Measurements from ENCODE around the gene LAD1.
A peak's percentile ranks its signal among the peaks of the same experiment; 100 is the strongest.

The LAD1 gene

DNA sequence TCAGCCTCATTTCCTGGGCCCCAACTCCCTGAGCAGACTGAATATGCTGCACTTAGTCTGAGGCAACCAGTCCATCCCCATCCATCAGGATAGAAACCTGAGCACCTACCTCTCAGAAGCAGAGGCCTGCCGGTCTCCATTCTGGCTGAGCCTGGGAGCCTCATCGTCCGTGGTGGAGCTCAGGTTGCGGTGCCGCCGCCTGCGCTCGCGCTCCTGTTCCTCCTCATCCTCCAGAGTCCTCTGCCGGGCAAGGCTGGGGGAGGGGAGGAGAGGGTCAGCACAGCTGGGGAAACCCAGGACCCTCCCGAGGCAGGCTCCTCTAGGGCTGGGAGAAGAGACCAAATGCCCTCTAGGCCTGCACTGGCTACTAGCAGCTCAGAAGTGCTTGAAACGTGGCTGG lies 10.1 kb downstream of the LAD1 start:
- no peak for DNase-seq

DNA sequence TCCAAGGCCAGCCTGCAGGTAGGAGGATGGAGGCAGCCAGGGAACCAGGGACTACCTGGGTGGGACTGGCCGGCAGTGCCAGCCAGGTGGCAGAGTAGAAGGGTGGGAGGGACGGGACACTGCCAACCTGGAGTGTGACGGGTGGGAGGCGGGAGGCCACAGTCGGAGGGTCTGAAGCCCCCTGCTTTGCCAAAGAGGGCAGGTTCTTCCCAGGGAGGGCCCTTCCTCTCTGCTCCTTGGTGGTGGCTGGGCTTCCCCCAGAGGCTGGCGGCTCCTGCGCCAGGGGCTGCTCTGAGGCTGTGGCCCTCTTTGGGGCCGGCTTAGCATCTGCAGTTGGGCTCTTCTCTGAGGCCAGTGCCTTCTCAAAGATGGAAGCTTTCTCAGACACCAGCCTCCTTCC lies 12.9 kb downstream of the LAD1 start:
- DNase-seq: no peak

DNA sequence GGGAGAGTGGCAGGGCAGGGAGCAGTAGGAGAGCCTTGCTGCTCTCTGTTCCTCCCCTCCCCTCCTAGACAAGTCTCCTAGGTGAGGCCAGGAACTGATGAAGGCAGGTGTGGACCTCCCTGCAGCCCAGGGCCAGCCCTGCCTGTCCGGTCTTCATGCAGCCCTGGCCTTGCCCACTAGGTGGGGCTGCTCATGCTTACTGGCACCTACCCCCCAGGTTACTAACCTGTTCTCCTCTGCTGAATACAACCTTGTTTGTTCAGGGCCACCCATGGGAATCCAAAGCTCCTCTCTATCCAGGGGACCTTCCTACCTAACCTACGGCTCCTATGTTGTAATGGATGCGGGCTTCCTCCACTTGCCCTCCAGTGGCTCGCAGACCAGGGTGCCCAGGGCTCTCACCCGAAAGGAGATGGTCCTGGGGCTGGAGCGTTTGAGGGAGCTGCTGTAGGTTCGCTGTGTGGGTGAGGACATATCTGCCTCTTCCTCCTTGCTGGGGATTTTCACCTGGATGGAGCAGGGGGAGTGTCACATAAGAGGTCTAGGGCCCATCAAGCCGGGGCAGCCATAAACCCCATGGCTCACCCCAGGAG lies 13.7 kb downstream of the LAD1 start:
- DNase-seq: peak in 2 of 4 experiments; percentile 10 to 21

DNA sequence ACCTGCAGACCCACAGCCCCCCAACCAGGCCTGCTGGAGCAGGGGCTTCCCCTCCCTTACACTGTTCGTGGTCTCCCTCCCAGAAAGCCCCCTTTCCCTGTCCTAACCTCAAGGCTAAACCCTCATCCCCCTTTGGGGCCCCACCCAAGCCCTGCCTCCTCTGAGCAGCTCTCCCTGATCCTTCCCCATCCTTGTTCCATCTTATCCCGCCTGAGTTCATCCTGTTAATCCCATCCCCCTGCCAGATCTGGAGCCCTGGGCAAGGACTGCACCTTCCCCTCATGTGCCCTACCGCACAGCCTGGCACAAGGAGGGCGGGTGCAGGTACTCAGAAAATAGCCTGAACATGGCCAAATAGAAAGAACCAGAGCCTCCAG lies 14.7 kb downstream of the LAD1 start:
- no peak for DNase-seq

DNA sequence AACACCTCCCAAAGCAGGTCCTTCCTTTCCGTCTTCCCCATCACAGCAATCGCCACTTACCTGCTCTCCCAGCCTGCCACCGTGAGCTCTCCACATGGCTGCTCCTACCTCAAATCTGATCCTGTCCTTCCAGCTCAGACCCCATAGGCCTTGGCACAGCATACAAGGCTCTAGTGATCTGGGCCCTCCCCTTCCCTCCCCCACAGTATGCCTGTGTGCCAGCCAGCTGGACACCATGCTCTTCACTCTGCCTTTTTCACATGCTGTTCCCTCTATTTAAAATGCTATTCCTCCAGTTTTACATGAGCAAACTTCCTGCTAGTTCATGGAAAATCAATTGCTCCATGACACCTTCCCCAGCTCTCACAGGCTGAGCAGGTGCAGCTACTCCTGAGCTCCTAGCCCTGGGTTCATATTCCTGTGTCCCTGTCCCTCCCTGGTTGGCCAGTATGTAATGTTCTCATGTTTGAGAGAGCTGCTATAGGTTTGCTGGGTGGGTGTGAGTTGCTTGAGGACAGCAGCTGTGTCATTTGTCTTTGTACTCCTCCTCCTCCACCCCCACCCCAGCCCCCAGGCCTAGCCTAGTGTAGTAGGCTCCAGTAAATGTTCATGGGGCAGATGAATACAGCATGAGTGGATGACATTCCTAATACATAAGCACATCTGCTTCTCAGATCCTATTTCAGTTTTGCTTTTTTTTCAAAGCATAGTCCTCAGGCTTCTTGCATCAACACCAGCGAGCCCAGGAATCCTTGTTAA lies 15.3 kb downstream of the LAD1 start:
- no peak for DNase-seq

DNA sequence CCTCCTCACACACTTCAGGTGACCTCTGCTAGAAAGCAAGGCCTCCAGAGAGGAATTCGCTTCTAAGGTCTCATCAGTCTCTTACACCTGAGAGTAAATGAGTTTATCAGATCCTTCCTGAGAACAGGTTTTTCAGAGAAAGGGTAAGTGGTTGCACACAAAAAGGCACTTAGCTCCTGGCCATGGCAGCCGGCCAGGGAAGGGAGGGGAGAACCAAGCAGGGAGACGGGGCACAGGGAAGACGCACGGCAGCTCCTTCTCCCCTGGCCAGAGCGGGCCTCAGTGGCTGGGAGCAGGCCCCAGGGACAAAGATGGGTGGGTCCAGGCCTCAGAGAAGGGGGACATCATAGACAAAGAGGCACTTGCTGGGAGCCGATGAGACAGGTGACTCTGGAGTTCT lies 18.0 kb downstream of the LAD1 start:
- no peak for DNase-seq

DNA sequence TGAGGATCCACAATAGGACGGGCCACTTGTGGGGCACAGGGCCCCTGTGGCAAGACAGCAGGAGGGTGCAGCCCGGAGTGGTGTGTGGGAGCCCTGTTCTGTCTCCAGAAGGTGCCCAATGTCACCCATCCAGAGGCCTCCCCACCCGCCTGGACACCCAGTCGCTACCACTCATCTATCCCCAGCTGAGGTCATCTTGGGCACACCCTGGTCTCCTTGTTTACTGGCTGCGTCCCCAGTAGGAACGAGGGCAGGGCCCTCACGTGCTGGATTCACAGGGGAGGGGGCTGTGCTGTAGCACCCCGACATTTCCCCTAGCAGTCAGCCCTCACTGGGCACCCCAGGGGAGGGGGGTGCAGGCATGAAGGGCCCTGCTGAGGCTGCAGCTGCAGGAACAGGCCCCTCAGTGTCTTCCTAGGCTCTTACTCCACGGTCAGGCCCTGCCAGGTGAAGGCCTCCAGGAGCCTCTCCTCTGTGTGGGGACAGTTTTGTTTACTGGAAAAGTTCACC lies 19.3 kb downstream of the LAD1 start:
- no peak for DNase-seq

DNA sequence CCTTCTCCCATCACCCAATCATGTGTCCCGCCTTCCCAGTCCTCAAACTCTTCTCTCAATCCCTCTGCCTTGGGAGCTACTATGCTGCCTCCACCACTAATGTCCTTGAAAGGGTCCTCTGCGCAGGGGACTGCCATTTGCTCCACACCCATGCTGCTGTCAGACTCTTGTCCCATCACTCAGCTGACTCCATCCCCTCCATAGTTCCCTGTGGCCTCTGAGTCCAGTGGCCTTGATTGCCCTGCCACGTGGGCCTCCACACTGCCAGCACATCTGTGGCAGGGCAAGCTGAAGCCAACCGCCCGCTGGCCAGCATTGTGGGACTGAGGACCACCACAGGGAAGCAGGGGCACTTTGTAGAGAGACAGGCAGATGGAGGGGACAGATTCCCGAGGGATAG lies 20.3 kb downstream of the LAD1 start:
- DNase-seq: no peak

DNA sequence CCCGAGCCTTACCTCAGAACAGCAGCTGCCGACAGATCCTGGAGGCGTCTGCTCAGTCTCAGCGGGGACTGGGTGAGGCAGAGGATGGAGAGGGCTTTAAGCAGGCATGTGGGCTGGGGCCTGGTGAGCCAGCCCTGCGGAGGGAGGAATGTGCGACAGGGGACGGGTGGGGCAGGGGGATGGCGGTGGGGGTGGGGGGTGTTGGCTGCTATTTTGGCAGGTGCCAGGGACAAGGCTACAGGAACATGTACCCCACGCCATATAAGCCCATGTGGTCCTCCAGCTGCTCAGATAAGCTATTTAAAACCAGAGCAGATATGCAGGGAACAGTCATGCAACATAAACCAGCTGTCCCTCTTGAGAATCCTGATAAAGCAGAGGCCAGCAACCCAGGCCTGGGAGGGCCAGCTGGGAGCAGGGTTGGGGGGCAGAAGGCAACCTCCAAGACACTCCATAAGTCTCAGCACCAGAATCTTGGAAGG lies 21.5 kb downstream of the LAD1 start, which contains the start of gene TNNT2:
TSS of gene TNNT2 (minus strand) at position 70 of the 482 bp plus-strand sequence. CDS start 4,426 bp downstream, outside the sequence.
- DNase-seq: no peak

DNA sequence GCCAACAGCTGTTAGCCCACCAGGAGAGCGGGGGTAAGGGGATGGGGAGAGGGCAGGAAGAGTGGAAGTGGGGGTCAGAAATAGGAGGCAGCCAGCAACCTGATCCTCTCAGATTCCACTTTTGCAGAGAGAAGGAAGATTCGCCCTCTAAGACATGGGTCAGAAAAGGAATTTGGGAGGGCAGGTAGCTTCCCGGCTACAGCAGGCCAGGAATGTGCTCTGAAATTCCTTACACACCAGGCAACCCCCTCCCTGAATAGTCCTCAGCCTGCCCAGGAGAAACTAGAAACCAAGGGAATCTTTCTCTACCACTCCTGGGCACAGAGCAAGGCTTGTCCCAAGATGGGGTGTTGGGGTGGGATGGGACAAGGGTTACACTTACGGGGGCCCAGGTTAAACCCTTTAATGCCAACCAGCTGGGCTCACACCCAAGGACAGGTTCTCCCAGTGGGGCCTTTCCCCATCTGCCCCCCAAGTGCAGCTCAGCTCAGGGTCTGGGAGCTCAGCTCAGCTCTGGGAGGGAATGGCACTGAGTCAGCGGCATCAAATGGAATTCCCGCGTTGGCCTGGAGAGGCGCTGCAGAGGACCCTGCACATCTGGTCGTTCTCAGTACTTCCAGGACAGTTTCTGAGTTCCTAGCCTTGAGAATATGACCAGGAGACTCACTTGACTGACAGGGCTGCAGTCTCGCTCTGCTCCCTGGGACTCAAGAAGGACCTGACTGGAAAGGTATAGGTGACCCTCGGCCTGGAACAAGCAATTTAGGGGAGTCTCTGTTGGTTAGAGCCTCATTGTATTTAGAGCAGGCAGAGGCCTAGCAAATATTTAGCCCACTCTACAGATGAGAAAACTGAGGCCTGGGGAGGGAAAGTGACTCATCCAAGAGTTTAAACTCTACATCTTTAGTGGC lies 22.4 kb downstream of the LAD1 start:
- DNase-seq: no peak

DNA sequence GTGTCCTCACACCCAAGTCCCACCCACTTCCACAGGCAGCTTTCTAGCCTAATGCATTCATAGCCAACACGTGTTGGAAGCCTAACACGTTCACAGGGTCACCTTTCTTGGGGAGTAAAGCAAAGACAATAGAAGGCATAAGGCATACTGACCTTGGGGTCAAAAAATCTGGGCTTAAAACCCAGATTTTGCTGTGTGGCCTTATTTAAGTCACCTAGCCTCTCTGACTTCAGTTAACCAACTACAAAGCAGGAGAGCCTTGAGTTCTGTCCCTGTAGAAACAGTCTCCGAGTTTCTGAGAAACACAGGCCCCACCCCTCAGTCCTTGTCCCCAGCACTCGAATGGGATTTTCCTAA lies 23.0 kb downstream of the LAD1 start:
- no peak for DNase-seq

DNA sequence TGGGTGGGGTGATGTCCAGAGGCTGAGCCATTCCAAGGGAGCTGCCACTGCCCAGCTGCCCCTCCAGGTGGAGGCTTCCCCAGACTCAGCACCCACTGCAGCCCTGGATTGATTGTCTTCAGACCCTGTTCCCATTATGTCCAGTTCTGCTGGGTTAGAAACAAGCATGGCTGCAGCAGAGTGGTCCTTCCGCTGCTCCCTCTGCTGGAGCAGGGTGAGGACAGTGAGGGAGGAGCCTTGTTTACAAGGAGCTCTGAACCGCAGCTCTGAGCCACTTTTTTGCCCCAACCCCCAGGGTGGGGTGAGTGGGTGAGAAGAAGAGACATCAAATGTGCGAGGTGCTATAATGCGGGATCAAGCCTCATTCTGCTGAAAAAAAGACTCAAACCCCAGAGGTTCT lies 24.0 kb downstream of the LAD1 start:
- DNase-seq: no peak

DNA sequence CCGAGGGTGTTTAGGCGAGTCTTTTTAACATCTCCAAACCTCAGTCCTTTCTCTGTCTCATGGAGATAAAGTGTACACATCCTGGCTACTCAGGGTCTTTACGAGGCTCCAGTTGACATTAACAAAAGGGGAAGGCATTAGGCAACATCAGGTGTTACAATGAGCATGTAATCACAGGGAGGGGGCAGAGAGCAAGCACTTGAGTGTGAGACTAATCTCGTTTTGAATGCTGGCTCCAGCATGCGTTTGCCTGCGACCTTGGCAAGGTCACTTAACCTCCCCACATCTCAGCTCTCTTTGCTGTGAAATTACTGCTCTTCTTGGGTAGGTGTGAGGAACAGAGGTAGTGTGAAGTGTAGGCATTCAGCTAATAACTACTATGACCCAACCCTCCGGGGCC lies 24.8 kb downstream of the LAD1 start:
- no peak for DNase-seq

DNA sequence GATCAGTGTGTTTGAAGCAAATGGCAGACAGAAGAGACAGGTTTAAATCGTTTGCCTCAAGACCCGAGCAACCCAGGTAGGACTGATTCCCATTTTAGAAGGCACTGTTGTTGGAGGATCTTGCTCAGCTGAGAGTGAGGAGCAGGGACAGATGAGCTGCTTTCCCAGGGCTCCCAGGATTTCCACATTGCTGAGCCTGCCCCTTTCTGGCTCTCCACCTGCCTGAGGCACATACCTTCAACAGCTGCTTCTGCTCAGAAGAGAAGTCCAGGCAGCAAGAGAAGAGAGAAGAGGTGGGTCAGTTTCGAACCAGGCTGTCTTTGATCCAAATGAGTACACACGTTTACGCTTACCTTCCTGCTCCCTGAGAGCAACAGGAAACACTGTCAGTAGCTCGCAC lies 27.3 kb downstream of the LAD1 start:
- no peak for DNase-seq

DNA sequence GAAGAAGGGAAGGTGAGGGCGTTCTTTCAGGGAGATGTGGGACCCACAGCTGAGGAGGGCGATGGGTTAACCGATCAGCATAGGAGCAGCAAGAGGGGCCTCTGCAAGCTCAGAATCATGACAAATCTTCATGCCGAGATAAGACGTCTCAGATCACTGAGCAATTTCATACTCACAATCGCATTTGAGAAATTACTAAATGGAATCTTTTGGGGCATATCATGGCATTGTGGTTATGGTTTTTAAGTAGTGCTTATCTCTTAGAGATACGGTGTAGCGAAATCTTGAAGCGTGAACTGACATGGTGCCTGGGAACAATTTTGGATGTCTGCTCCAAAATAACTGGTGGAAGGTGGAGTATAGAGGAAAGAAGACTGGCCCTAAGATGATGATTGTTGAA lies 27.8 kb downstream of the LAD1 start:
- DNase-seq: no peak

DNA sequence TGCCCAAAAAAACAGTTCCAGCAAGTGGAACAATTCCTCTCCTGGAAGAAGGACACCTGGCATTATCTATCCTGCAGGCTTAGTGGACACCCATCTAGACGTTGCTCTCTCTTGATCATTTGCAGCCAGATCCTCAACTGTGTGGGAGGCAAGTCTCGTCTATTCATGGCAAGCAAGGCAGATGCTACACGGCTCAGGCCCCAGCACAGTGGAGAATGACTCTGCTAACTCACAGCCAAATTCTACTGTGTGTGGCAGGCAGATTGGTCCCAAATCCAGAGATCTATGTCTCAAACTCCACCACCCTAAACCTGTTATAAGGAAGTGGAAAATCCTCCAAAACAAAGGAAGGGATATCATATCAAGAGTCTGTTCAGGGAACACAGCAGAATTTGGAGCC lies 28.6 kb downstream of the LAD1 start:
- no peak for DNase-seq

DNA sequence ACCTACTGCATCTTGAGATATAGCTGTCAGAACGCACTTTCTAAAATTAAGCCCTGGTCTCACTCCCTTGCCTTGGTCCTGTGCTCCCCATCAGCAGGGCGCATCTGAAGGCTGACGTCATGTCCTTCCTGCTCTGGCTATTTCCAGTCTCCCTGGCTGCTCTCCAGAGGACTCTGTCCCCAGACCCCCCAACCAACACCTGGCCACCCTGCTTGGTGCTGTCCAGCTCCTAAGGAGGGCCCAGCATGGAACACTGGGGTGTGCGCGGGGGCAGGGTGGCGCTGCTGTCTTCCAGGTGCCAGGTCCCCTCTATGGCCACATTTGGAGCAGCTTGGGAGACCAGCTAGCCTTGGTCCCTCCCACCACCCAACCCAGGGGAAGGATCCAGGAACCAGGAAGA lies 29.9 kb downstream of the LAD1 start:
- DNase-seq: no peak

DNA sequence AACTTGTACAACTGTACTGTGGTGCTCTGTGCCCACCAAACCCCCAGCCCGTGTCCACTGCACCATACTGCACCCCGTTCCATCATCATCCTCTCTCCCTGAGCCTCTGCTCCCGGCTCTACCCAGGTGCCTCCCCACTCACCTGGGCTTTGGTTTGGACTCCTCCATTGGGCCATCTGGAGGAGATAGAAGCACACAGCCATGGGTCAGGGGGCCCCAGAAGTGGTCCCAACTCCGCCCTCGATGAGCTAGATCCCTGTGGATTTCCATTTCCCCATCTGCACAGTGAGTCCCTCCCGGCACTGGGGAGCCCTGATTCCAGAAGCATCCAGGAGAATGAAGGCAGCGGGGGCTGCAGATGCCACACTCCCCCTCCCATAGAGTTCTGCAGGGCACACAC lies 32.4 kb downstream of the LAD1 start:
- DNase-seq: no peak

DNA sequence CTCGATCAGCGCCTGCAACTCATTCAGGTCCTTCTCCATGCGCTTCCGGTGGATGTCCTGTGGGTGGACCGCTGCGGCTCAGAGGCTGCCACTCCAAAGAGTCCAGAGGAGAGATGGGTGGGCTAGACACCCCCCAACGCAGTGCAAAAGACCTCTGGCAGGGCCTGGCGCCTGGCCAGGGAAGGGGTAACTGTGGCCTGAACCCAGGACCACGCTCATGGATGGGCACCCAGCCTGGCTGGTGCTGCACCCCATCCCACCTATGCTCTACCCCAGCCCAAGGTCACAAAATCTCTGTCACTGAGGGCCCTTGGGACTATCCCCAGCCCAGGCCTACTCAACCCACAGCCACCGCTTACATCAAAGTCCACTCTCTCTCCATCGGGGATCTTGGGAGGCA lies 33.9 kb downstream of the LAD1 start:
- no peak for DNase-seq

DNA sequence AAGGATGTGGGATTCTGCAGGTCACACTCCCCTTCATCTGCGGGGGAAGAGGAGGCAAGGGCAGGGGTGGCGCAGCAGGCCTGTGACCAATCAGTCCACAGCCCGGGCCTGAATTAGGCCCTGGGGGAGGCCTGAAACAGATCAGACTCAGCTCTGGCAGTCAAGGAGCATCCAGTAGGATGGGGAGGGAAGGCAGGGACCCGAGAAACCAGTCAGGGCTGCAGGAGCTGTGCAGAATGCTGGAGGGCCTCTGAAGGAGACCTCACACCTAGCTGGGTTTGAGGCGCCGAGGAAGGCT lies 34.4 kb downstream of the LAD1 start:
- DNase-seq: no peak

DNA sequence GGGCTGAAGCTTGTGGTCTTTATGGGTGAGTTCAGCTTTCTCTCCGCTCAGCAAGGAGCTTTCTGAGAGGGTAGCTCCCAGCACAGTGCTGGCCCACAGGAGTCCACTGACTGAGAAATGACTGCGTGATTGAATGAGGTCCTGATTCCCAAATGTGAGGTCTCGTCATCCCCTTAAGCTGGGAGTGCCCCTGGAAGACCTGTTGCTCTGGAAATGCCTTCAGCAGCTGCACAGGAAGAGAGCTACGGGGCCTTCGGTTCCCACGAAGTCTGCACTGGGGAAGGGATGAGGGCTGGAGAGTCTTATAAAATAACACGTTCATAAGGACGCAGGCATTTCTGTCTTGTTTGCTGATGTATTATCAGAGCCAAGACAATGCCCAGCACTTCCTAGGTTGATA lies 35.7 kb downstream of the LAD1 start:
- no peak for DNase-seq

DNA sequence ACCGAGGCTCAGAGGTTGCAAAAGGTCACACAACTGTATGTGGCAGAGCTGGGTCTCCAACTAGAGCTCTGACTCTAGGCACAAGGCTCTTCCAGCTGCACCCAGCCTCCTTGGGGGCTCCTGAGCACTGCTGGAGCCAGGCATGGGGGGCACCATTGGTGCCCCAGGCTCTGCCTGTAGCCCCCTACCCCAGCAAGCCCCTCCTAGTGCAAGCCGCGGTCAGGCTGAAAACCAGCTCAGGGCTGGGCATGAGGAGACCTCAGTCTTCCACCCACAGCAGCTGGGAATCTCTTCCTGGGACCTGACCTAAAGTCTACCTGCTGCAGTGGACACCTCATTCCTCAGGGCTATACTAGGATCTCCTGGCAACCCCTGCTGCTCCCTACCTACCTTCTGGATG lies 36.2 kb downstream of the LAD1 start:
- no peak for DNase-seq

DNA sequence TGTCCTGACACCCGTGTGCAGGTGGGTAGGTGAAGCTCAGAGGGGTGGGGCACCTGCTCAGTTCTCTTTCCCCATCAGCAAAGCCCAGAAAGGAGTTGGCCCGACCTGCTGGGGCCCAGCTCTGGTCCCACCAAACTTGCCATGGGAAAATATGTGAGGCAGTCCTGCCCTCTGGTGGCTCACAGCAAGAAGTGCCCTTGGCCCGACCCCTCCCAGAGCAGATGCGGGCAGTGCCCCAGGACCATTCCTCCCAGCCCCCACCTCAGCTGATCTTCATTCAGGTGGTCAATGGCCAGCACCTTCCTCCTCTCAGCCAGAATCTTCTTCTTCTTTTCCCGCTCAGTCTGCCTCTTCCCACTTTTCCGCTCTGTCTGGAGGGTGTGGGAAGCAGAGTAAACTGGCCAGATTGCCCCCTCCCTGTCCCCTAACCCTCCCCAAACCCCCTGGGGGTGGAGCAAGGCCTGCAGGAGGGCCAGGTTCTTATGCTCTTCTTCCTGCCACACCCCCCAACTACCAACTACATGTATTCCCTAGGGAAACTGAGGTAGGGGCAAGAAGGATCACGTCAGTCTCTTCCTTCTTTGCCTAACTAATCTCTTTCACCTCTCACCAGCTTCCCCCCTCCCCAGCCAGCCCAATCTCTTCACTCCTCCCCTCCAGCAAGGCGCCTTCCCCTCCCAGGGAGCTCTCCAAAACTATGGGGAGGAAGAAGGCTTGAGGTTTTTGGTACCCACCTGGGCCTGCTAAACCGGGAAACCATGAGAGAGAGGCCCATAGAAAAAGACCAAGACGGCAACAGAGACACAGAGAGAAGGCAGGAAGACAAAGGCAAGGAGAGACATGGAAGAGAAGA lies 37.2 kb downstream of the LAD1 start:
- no peak for DNase-seq

Data from activated naive CD4-positive, alpha-beta T cell (primary cell).